Neuronal stem cell (in vitro differentiated cells): ENCODE measurements around the gene CAPN8.

Experiments used
- DNase-seq: peaks from one replicate; pipeline ENCODE4 v3.0.0-alpha.2; 2013; ENCODE audit warnings: low spot score
- H2AFZ ChIP-seq: one replicate; pipeline ENCODE4 v1.6.1; 2013; ENCODE audit warnings: mild to moderate bottlenecking, low read length, inconsistent platforms
- H2AK5ac ChIP-seq: 2 replicates; pipeline ENCODE4 v1.6.1; 2013; ENCODE audit warnings: low read depth, mild to moderate bottlenecking, inconsistent platforms, low read length, moderate library complexity, mixed read lengths
- H2BK120ac ChIP-seq: 2 replicates; pipeline ENCODE4 v1.6.1; 2013; ENCODE audit warnings: low read depth, mild to moderate bottlenecking, inconsistent platforms, low read length, moderate library complexity, mixed read lengths
- H2BK12ac ChIP-seq: one replicate; pipeline ENCODE4 v1.6.1; 2013; ENCODE audit warnings: low read length, inconsistent platforms
- H2BK15ac ChIP-seq: 2 replicates; pipeline ENCODE4 v1.6.1; 2013; ENCODE audit warnings: mild to moderate bottlenecking, low read length, inconsistent platforms, mixed read lengths
- H2BK5ac ChIP-seq: one replicate; pipeline ENCODE4 v1.6.1; 2013; ENCODE audit warnings: inconsistent platforms, mild to moderate bottlenecking, low read length, moderate library complexity
- H3K14ac ChIP-seq: one replicate; pipeline ENCODE4 v1.6.1; 2013; ENCODE audit warnings: low read length, inconsistent platforms
- H3K18ac ChIP-seq: 2 replicates; pipeline ENCODE4 v1.6.1; 2013; ENCODE audit warnings: low read length, inconsistent platforms
- H3K23ac ChIP-seq: 2 replicates; pipeline ENCODE4 v1.6.1; 2013; ENCODE audit warnings: low read depth, mild to moderate bottlenecking, mixed read lengths, low read length, inconsistent platforms; ENCODE audit not compliant: poor library complexity
- H3K27ac ChIP-seq: replicated peaks from 3 replicates; pipeline ENCODE4 v1.5.1; 2013; ENCODE audit warnings: low read length, inconsistent platforms
- H3K27me3 ChIP-seq, 3 experiments: 2 replicates each; pipeline ENCODE4 v1.6.1; 2013; ENCODE audit warnings: low read length in 3 of 3, mild to moderate bottlenecking in 2 of 3, inconsistent platforms in 1 of 3, low read depth in 1 of 3, mixed read lengths in 1 of 3, moderate library complexity in 1 of 3; ENCODE audit not compliant: control insufficient read depth in 3 of 3, insufficient read depth in 3 of 3
- H3K36me3 ChIP-seq, 2 donors: replicated peaks in 1 of 2; 2 replicates each; pipeline ENCODE4 v1.6.1; 2013; ENCODE audit warnings: low read length in 2 of 2; ENCODE audit not compliant: control insufficient read depth in 2 of 2, insufficient read depth in 2 of 2
- H3K4ac ChIP-seq: 2 replicates; pipeline ENCODE4 v1.6.1; 2013; ENCODE audit warnings: inconsistent platforms, mild to moderate bottlenecking, low read length, moderate library complexity
- H3K4me1 ChIP-seq, 2 donors: 1 replicate in 1 of 2; 2 replicates in 1 of 2; pipeline ENCODE4 v1.6.1; 2013; ENCODE audit warnings: low read length in 2 of 2, low read depth in 1 of 2; ENCODE audit not compliant: control insufficient read depth in 2 of 2, insufficient read depth in 1 of 2
- H3K4me2 ChIP-seq: one replicate; pipeline ENCODE4 v1.6.1; 2013; ENCODE audit warnings: mild to moderate bottlenecking, low read length, inconsistent platforms; ENCODE audit not compliant: insufficient read depth, poor library complexity, severe bottlenecking
- H3K4me3 ChIP-seq, 2 donors: 2 replicates each; pipeline ENCODE4 v1.5.1; 2013; ENCODE audit warnings: low read length in 2 of 2, mild to moderate bottlenecking in 2 of 2, inconsistent platforms in 1 of 2, moderate library complexity in 1 of 2
- H3K79me1 ChIP-seq: one replicate; pipeline ENCODE4 v1.6.1; 2013; ENCODE audit warnings: low read depth, mild to moderate bottlenecking, inconsistent platforms, low read length, moderate library complexity
- H3K9ac ChIP-seq: one replicate; pipeline ENCODE4 v1.6.1; 2013; ENCODE audit warnings: mild to moderate bottlenecking, low read depth, low read length, inconsistent platforms; ENCODE audit not compliant: poor library complexity
- H3K9me3 ChIP-seq, 2 donors: replicated peaks in 1 of 2; 2 replicates each; pipeline versions ENCODE3 to v1.6.1; 2013; ENCODE audit warnings: low read length in 2 of 2, mild to moderate bottlenecking in 2 of 2, inconsistent platforms in 1 of 2, low read depth in 1 of 2, mixed read lengths in 1 of 2, moderate library complexity in 1 of 2; ENCODE audit not compliant: control insufficient read depth in 2 of 2, insufficient read depth in 1 of 2
- H4K8ac ChIP-seq: one replicate; pipeline ENCODE4 v1.6.1; 2013; ENCODE audit warnings: low read depth, mild to moderate bottlenecking, inconsistent platforms, low read length, moderate library complexity
- H4K91ac ChIP-seq: one replicate; pipeline ENCODE4 v1.6.1; 2013; ENCODE audit warnings: low read length, low read depth, mild to moderate bottlenecking, inconsistent platforms; ENCODE audit not compliant: poor library complexity
- WGBS, 2 donors: extraction: QIAGEN DNeasy Blood & Tissue Kit; methylation state at CpG; one replicate each; pipeline ENCODE4 v1.1.7; 2013; ENCODE audit warnings: missing lambda C conversion rate in 2 of 2, mixed read lengths in 1 of 2; ENCODE audit not compliant: insufficient read length in 2 of 2, insufficient replicate concordance in 1 of 2; ENCODE audit errors: extremely low coverage in 2 of 2; 5-methylcytosine and 5-hydroxymethylcytosine counted together

CAPN8 gene

GRCh38 chr1:223503348-223503747, 162.2 kb downstream of the CAPN8 start:
- Histone ChIP-seq H2BK5ac (no peak overlapping the region), H3K4me2 (no peak overlapping the region), H2BK15ac (no peak overlapping the region), H3K79me1 (no peaks in the 10 kb centered on the region), H3K23ac (no peak overlapping the region), H2AFZ (no peak overlapping the region), H3K36me3 (no peaks in the 10 kb centered on the region), H3K4me1 (peaks cover 0 to 16% of the 10 kb centered on the region in 2 donors), H3K14ac (no peak overlapping the region), H3K18ac (no peak overlapping the region), H3K27me3 (no peaks in the 10 kb centered on the region), H2BK12ac (no peak overlapping the region), H3K9ac (no peak overlapping the region), H3K4ac (no peak overlapping the region), H3K4me3 (no peak overlapping the region), H2BK120ac (no peak overlapping the region), H4K8ac (no peak overlapping the region), H3K9me3 (no peaks in the 10 kb centered on the region), H4K91ac (no peak overlapping the region), H2AK5ac (no peak overlapping the region), H3K27ac (no peak overlapping the region)
- DNase-seq, result no peak
- WGBS, 2 donors, result no CpG with 5 or more reads among the region's 4 CpGs

- H3K27ac ChIP-seq, result no peak overlapping the region
- H3K79me1 ChIP-seq, result no peaks in the 10 kb centered on the region
- no peak for DNase-seq
Measured at GRCh38 chr1:223500560-223501425, 164.7 kb downstream of the CAPN8 start.

GRCh38 chr1:223496883-223497282, 168.6 kb downstream of the CAPN8 start:
- no peak overlapping the region for H4K91ac ChIP-seq
- H2AK5ac ChIP-seq, result no peak overlapping the region
- H2AFZ ChIP-seq, result no peak overlapping the region
- no CpG with 5 or more reads among the region's 6 CpGs for WGBS, 2 donors
- H3K9me3 ChIP-seq, result no peaks in the 10 kb centered on the region
- H2BK12ac ChIP-seq, result no peak overlapping the region
- H4K8ac ChIP-seq, result no peak overlapping the region
- H3K27ac ChIP-seq, result no peak overlapping the region
- no peak overlapping the region for H3K14ac ChIP-seq
- H2BK15ac ChIP-seq, result no peak overlapping the region
- no peak for DNase-seq
- H3K36me3 ChIP-seq, result no peaks in the 10 kb centered on the region
- no peak overlapping the region for H2BK5ac ChIP-seq
- H3K4me1 ChIP-seq, result peaks cover 0 to 20% of the 10 kb centered on the region in 2 donors
- H2BK120ac ChIP-seq, result no peak overlapping the region
- H3K23ac ChIP-seq, result no peak overlapping the region
- H3K79me1 ChIP-seq, result no peaks in the 10 kb centered on the region
- no peak overlapping the region for H3K4me3 ChIP-seq
- no peak overlapping the region for H3K9ac ChIP-seq
- peak overlapping the region; percentile 62 for H3K18ac ChIP-seq
- no peak overlapping the region for H3K4ac ChIP-seq
- no peaks in the 10 kb centered on the region for H3K27me3 ChIP-seq
- H3K4me2 ChIP-seq, result no peak overlapping the region

More at GRCh38 chr1:223500560-223501425, 164.7 kb downstream of the CAPN8 start:
- no peak overlapping the region for H2BK5ac ChIP-seq
- H3K27me3 ChIP-seq, result no peaks in the 10 kb centered on the region
- no peak overlapping the region for H2BK15ac ChIP-seq
- no peaks in the 10 kb centered on the region for H3K36me3 ChIP-seq
- no peak overlapping the region for H4K8ac ChIP-seq
- no CpG with 5 or more reads among the region's 11 CpGs for WGBS, 2 donors
- no peak overlapping the region for H3K4me3 ChIP-seq
- no peak overlapping the region for H4K91ac ChIP-seq
- H3K4ac ChIP-seq, result no peak overlapping the region
- peak overlapping the region; percentile 10 for H2AK5ac ChIP-seq
- peak overlapping the region; percentile 14 for H2BK12ac ChIP-seq
- no peak overlapping the region for H3K9ac ChIP-seq
- H3K18ac ChIP-seq, result peak overlapping the region; percentile 74
- no peak overlapping the region for H2AFZ ChIP-seq
- no peaks in the 10 kb centered on the region for H3K9me3 ChIP-seq
- peak overlapping the region; percentile 20 for H2BK120ac ChIP-seq
- H3K4me2 ChIP-seq, result no peak overlapping the region
- H3K23ac ChIP-seq, result no peak overlapping the region
- H3K14ac ChIP-seq, result no peak overlapping the region
- peaks cover 0 to 24% of the 10 kb centered on the region in 2 donors for H3K4me1 ChIP-seq

GRCh38 chr1:223494926-223495645, 170.4 kb downstream of the CAPN8 start:
- Histone ChIP-seq H3K4ac (no peak overlapping the region), H3K79me1 (no peaks in the 10 kb centered on the region), H3K9me3 (no peaks in the 10 kb centered on the region), H2BK12ac (no peak overlapping the region), H2AK5ac (peak overlapping the region; percentile 49), H2AFZ (no peak overlapping the region), H3K36me3 (no peaks in the 10 kb centered on the region), H3K27ac (no peak overlapping the region), H3K4me1 (peaks cover 0 to 12% of the 10 kb centered on the region in 2 donors), H3K23ac (no peak overlapping the region), H3K4me2 (no peak overlapping the region), H3K9ac (no peak overlapping the region), H3K18ac (no peak overlapping the region), H2BK120ac (no peak overlapping the region), H2BK15ac (peak overlapping the region; percentile 11), H4K8ac (no peak overlapping the region), H2BK5ac (no peak overlapping the region), H3K27me3 (no peaks in the 10 kb centered on the region), H3K4me3 (no peak overlapping the region), H3K14ac (no peak overlapping the region), H4K91ac (no peak overlapping the region)
- no peak for DNase-seq
- WGBS, 2 donors, result no CpG with 5 or more reads among the region's 11 CpGs
